Measurements from ENCODE around the gene DNAH9. TPM values are rescaled to one million over a fixed set of nuclear protein-coding genes. Genes with fewer than 3 reads are reported as not detected.
A peak's percentile ranks its signal among the peaks of the same experiment; 100 is the strongest.

Gene DNAH9
- total RNA-seq, 1 donor from 2014 or later, result 0.98 TPM

DNA sequence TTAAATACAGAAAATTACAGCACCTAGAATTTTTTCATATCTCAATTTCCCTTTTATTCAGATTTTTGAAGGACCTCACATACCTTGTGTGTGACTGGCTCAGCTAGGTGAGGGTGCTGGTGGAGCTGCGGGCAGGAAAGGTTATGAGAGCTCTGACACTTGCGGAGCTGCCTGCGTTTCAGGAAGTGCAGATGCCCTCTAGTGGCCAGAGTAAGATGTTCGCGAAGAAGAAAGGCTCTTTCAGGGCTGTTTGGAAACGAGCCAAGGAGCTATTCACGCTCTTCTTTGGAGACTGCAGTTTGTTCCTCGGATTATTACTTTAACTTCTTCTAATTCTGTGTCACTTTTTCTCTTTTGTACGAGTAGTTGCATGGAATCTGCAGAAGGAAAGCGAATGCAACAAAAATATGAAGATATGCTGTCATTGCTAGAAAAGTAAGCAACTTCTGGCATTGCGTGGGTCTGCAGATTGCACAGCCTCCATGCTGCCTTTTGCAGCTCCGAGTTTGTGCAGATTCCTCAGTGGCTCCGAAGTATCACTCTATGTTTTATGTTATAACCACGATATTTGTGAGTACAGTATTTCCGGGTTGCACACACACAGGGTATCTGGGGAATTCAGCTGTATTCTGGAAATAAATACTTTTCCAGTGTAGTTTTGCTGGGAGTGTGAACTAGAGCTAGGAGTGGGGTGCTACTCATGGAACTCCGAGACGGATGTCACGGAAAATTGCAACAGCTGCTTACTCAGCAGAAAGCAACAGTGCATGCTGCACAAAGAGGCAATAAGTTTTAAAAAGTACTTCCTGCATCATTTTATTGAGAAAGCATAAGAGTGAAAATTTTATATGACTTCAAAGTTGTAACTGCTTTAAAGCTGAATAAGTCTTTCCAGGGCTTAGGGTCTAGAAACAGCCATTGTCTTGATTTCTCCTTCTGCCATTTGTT, 46.3 kb downstream of the DNAH9 start:
- intact Hi-C loops (cut with DNase I), result no loop called here
- DNase-seq (ENCODE audit: low spot score) (peak; percentile 83), ATAC-seq (peak; percentile 65)

DNA sequence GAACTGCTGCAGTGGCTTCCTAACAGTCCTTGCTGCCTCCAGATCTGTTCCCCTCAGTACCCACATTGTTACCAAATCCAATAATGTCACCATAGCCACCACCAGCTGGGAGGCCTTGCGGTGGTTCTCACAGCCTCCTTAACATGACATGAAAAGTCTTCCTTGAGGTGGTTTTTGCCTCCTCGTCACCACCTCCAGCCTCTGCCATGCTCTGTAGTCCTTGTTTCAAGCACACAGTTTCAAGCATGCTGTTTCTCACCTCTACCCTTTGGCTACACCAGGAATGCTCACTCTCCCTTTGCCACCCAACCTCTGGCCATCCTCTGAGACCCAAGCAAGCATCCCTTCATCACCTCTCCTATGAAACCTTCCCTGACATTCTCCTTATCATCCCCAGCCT, 47.2 kb downstream of the DNAH9 start:
- intact Hi-C loops (cut with DNase I), result no loop called here
- ATAC-seq, result no peak
- DNase-seq (ENCODE audit: low spot score), result no peak

DNA sequence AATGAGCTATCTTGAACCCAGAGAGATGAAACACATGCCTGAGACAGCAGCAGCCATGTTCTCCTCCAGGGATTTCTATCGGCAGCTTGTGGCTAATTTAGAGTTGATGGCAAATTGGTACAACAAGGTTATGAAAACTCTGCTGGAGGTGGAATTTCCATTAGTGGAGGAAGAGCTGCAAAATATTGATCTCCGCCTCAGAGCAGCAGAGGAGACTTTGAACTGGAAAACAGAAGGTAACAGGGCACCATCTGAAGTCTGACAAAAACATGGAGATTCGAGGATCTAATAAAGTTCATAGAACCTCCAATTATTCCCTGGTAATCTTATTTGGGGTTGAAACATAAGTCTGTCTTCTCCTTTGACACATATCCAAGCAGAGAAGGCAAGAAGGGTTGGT, 52.8 kb downstream of the DNAH9 start:
- intact Hi-C loops (cut with DNase I), result no loop called here
- ATAC-seq (no peak), DNase-seq (ENCODE audit: low spot score) (no peak)

DNA sequence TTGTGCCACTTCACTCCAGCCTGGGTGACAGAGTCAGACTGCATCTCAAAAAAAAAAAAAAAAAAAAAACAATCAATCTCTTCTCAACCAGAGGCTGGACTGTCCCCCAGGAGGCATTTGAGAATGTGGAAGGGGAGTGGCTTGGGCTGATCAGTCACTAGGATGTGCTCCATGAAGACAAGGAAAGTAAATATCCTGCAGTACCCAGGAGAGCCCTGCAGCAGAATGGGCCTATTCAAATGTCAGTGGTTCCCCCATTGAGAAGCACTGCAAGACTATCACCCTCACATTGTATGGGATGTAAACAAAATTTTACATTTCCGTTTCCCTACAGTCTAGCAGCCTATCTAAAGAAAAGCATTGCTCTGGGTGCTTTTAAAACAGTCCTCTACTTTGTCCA, 70.3 kb downstream of the DNAH9 start:
- ATAC-seq, result no peak
- no peak for DNase-seq (ENCODE audit: low spot score)
- intact Hi-C loops (cut with DNase I), result no loop called here

DNA sequence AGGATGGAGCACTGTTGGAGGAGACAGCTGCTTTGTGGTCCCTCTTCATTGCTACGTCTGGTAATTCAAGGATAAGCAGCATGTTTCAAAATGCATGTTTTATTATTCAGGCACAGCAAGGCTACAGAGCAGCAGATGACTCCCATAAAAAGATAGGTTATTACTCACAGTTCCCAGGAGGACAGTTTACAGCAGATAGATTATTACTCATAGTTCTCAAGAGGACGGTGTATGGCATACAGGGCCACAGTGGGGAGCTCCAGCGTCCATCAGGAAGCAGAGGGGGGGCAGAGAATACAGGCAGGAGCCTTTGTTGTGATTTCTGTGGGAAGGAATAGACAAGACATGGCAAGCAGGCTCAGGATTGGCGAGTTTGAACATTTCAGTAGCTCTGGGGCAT, 72.9 kb downstream of the DNAH9 start:
- intact Hi-C loops (cut with DNase I), result no loop called here
- ATAC-seq (no peak), DNase-seq (ENCODE audit: low spot score) (no peak)

DNA sequence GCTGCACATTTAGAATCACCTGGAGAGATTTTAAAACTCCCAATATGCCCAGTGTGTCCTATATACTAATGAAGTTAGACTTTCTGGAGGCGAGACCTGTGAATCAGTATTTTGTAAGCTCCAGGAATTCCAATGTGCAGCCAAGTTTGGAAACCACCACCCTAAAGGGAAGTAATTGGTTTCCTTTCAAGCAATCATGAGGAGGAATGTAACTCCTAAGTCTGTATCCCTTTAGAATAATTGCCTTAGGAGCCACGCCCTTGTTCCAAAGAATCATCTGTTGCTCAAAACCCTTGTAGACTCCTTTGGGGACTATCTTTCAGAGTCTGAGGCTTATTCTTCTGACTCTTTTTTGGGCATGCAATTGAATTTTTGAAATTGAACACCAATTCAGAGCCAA, 84.4 kb downstream of the DNAH9 start:
- intact Hi-C loops (cut with DNase I), result no loop called here
- ATAC-seq (peak; percentile 79), DNase-seq (ENCODE audit: low spot score) (no peak)

- ATAC-seq (no peak), DNase-seq (ENCODE audit: low spot score) (no peak)
- intact Hi-C loops (cut with DNase I), result no loop called here
These were observed 92.4 kb downstream of the DNAH9 start for GRCh38 chr17:11690681-11691080.

- ATAC-seq (no peak), DNase-seq (ENCODE audit: low spot score) (no peak)
- intact Hi-C loops (cut with DNase I), result no loop called here
These were observed 94.4 kb downstream of the DNAH9 start for GRCh38 chr17:11692688-11693087.

DNA sequence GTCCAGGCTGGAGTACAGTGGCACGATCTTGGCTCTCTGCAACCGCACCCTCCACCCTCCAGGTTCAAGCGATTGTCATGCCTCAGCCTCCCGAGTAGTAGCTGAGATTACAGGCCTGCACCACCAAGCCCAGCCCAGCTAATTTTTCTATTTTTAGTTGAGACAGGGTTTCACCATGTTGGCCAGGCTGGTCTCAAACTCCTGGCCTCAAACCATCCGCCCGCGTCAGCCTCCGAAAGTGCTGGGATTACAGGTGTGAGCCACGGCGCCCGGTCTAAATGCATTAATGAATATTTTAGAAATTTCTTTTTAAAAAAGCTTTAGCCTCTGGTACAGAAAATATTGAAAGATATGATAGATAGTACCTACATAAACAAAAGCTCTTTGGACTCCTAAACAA, 95.0 kb downstream of the DNAH9 start:
- ATAC-seq, result no peak
- no peak for DNase-seq (ENCODE audit: low spot score)
- intact Hi-C loops (cut with DNase I), result no loop called here

DNA sequence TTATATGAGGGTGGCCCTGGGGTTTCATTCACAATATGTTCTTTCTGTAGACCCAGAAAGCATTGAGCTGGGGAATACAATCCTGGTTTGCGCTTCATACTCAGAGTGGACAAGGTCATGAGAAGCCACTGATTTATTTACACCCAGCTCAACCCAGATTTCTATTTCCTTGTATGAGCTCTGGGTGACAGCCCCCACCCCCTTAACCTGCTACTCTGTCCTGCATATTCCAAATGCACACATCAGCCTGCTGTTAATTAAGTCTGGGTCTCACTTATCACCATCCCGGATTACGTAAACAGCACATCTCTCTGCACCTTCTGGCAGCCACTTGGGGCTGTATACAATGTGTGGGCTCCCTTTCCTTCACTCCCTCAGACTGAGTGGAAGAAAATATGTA, 102.4 kb downstream of the DNAH9 start:
- intact Hi-C loops (cut with DNase I), result no loop called here
- ATAC-seq, result no peak
- DNase-seq (ENCODE audit: low spot score), result no peak

DNA sequence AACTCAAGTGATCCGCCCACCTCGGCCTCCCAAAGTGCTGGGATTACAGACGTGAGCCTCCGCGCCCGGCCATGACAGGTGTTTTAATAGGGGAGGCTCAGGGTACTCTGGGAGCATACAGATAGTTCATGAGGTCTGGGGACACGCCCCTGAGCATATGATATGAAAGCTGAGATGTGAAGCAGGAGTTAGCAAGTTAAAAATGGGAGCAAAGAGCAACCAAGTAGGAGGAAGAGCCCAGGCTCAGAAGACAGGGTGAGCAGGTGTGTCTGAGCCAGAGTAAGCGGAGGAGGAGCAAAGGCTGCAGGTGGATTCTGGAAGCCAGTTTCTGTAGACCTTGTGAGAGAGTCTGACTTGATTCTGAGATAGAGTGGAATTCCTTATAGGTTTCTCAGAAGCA, 103.6 kb downstream of the DNAH9 start:
- intact Hi-C loops (cut with DNase I), result no loop called here
- ATAC-seq (no peak), DNase-seq (ENCODE audit: low spot score) (no peak)

GRCh38 chr17:11704041-11704440, 105.8 kb downstream of the DNAH9 start:
- intact Hi-C loops (cut with DNase I), result no loop called here

GRCh38 chr17:11705111-11705510, 106.8 kb downstream of the DNAH9 start:
- no peak for DNase-seq (ENCODE audit: low spot score)
- intact Hi-C loops (cut with DNase I), result no loop called here
- ATAC-seq, result peak; percentile 83

More at GRCh38 chr17:11704041-11704440, 105.8 kb downstream of the DNAH9 start:
- no peak for ATAC-seq
- no peak for DNase-seq (ENCODE audit: low spot score)

DNA sequence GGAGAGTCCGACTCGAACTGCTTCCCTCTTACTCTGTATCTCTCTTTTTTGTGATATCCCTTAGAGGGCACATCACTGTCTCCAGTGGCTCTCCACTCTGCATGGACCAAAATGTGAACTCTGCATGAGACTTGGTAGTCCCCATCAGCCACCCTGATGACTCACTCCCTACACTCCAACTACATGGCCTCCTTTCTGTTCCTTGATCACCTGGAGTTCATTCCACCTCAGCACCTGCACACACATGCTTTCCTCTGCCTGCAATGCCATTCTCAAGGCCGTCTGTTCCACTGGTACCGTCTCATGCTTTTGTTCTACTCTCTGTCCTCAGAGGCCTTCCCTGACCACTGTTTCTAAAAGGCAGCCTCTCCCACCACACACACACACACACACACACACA, 109.3 kb downstream of the DNAH9 start:
- ATAC-seq, result no peak

GRCh38 chr17:11712456-11712855, 114.2 kb downstream of the DNAH9 start:
- intact Hi-C loops (cut with DNase I), result no loop called here
- no peak for DNase-seq (ENCODE audit: low spot score)
- ATAC-seq, result no peak

More for the DNA sequence above, 109.3 kb downstream of the DNAH9 start:
- intact Hi-C loops (cut with DNase I), result no loop called here
- no peak for DNase-seq (ENCODE audit: low spot score)

DNA sequence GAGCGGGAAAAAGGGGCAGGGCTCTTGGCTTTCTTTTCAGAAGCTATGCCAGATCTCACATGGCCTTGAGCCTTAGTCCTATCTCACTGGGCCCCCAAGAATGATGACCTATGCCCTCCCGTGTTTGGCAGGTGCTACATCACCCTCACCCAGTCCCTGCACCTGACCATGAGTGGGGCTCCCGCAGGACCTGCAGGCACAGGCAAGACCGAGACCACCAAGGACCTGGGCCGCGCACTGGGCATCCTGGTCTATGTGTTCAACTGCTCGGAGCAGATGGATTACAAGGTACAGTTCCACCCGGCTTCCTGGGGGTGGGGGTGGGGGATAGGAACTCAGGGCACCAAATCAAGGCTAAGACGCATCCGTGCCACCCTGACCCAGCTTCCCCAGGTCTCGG, 120.9 kb downstream of the DNAH9 start:
- intact Hi-C loops (cut with DNase I), result no loop called here
- ATAC-seq, result no peak
- no peak for DNase-seq (ENCODE audit: low spot score)

DNA sequence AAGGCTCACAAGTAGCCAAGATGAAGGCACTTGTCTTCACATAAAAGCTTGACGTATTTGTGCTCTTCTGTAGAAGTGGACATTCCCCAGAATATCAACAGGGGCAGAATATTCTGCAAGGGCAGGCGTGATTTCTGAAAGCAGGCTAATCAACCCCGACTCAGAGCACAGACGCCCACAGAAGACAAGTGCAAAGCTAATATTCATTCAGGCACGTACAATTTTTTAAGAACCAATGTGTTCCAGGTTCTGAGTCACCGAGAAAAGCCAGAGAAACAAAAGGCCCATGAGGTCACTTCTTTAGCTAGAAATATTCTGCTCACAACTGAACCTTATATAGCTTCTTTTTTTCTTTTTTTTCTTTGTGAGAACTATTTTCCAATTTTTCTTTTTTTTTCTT, 121.6 kb downstream of the DNAH9 start:
- intact Hi-C loops (cut with DNase I), result loop anchor here (10.0 kb wide), 1 partner anchor 845 kb away; no protein-coding TSS in a partner anchor
- ATAC-seq (peak; percentile 71), DNase-seq (ENCODE audit: low spot score) (no peak)

- ATAC-seq (peak; percentile 80), DNase-seq (ENCODE audit: low spot score) (no peak)
- intact Hi-C loops (cut with DNase I), result loop anchor here (10.0 kb wide), 1 partner anchor 844 kb away; no protein-coding TSS in a partner anchor
These were observed 122.5 kb downstream of the DNAH9 start for GRCh38 chr17:11720816-11721215.

DNA sequence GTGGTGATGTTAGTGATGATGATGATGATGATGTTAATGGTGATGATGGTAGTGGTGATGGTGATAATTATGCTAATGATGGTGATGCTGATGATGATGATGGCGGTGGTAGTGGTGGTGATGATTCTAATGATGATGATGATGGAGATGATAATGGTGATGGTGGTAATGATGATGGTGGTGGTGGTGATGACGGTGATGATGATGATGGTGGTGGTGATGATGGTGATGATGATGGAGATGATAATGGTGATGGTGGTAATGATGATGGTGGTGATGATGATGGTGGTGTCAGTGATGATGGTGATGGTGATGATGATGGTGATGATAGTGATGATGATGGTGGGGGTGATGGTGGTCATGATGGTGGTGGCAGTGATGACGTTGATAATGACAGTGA, 132.5 kb downstream of the DNAH9 start:
- intact Hi-C loops (cut with DNase I), result no loop called here
- ATAC-seq, result no peak
- no peak for DNase-seq (ENCODE audit: low spot score)

DNA sequence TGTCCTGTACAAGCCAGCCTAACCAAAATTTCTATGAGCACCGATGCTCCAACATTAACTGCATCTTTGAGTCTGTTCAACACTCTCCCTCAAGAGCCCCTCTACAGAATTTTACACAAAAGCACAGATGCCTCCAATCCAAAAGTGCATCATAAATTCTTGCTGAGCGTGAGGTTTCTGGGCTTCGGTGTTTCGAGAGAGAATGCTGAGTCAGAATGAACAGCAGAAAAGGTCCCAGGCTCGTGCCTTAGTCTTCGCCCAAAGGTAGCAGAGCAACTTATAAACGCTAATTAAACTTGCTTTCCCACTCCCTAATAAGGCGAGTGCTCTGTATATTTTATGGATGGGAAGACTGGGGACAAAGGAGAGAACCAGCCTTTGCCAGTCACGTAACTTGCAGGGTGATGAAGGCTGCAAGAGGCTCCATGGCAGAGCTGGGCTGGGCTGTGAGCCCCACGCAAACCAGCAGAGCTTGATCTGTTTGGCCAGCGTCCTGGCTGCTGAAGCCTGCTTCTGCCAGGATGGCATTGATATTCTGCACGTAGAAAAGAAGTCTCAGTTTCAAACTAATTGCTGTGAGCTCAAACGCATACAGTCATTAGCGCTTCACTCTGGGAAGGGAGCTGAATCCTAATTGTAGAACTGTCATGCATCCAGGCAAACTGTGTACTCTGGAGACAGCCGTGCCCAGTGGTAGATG, 138.5 kb downstream of the DNAH9 start:
- DNase-seq (ENCODE audit: low spot score) (no peak), ATAC-seq (no peak)
- intact Hi-C loops (cut with DNase I), result no loop called here

Measured in sciatic nerve (tissue), 2 donors.